Measurements from ENCODE around the gene DLG5.

DNA sequence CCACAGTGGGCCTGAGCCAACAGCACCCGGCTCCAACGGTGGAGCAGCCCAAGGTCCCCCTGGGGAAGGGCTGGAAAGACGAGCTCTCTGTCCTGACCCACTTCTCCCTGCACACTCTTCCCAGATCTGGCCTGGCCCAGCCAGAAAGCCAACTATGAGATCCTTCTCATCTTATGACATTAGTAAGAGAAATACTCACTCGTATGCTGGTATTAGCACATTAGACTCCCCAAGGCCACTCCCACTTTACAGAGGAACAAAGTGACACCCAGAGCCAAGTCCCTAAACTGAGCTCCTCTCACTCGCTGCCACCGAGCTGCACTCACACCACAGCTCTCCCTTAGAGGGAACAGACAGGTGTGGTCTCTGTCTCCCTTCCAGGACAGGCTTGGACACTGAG lies 24.8 kb downstream of the DLG5 start:
- TF ChIP-seq EZH2 (IDR thresholded peaks at IDR 0.05; ENCODE audit: borderline replicate concordance, low read depth, low read length, severe bottlenecking) = no peak
- TF ChIP-seq, protein P1, sequence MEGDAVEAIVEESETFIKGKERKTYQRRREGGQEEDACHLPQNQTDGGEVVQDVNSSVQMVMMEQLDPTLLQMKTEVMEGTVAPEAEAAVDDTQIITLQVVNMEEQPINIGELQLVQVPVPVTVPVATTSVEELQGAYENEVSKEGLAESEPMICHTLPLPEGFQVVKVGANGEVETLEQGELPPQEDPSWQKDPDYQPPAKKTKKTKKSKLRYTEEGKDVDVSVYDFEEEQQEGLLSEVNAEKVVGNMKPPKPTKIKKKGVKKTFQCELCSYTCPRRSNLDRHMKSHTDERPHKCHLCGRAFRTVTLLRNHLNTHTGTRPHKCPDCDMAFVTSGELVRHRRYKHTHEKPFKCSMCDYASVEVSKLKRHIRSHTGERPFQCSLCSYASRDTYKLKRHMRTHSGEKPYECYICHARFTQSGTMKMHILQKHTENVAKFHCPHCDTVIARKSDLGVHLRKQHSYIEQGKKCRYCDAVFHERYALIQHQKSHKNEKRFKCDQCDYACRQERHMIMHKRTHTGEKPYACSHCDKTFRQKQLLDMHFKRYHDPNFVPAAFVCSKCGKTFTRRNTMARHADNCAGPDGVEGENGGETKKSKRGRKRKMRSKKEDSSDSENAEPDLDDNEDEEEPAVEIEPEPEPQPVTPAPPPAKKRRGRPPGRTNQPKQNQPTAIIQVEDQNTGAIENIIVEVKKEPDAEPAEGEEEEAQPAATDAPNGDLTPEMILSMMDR (IDR thresholded peaks at IDR 0.05; ENCODE audit: borderline replicate concordance, extremely low read depth, low read length, poor library complexity, severe bottlenecking) = no peak
